ENCODE measurements around the gene MTHFD1L.

The MTHFD1L gene

GRCh38 chr6:150897400-150897943, 32.0 kb downstream of the MTHFD1L start:
- in situ Hi-C loops (cut with HindIII; ENCODE audit: low sequenced_read_pairs), result loop anchor here (5.0 kb wide), 1 partner anchor 60 kb away; no protein-coding TSS in a partner anchor

GRCh38 chr6:150898399-150899170, 33.1 kb downstream of the MTHFD1L start:
- in situ Hi-C loops (cut with HindIII; ENCODE audit: low sequenced_read_pairs), result loop anchor here (5.0 kb wide), 1 partner anchor 59 kb away; no protein-coding TSS in a partner anchor

GRCh38 chr6:150899231-150899630, 33.7 kb downstream of the MTHFD1L start:
- in situ Hi-C loops (cut with HindIII; ENCODE audit: low sequenced_read_pairs), result loop anchor here (5.0 kb wide), 1 partner anchor 58 kb away; no protein-coding TSS in a partner anchor

- in situ Hi-C loops (cut with HindIII; ENCODE audit: low sequenced_read_pairs), result no loop called here
Measured at GRCh38 chr6:150900049-150900448, 34.5 kb downstream of the MTHFD1L start.

GRCh38 chr6:150902142-150902776, 36.8 kb downstream of the MTHFD1L start:
- in situ Hi-C loops (cut with HindIII; ENCODE audit: low sequenced_read_pairs), result no loop called here

- in situ Hi-C loops (cut with HindIII; ENCODE audit: low sequenced_read_pairs), result no loop called here
Measured at GRCh38 chr6:150905769-150906168, 40.3 kb downstream of the MTHFD1L start.

GRCh38 chr6:150906641-150907326, 41.3 kb downstream of the MTHFD1L start:
- in situ Hi-C loops (cut with HindIII; ENCODE audit: low sequenced_read_pairs), result no loop called here

- in situ Hi-C loops (cut with HindIII; ENCODE audit: low sequenced_read_pairs), result no loop called here
Measured at GRCh38 chr6:150907383-150907782, 41.9 kb downstream of the MTHFD1L start.

GRCh38 chr6:150908901-150909300, 43.4 kb downstream of the MTHFD1L start:
- in situ Hi-C loops (cut with HindIII; ENCODE audit: low sequenced_read_pairs), result no loop called here

GRCh38 chr6:150910561-150910960, 45.1 kb downstream of the MTHFD1L start:
- in situ Hi-C loops (cut with HindIII; ENCODE audit: low sequenced_read_pairs), result no loop called here

- in situ Hi-C loops (cut with HindIII; ENCODE audit: low sequenced_read_pairs), result no loop called here
Measured at GRCh38 chr6:150914372-150914771, 48.9 kb downstream of the MTHFD1L start.

- in situ Hi-C loops (cut with HindIII; ENCODE audit: low sequenced_read_pairs), result no loop called here
Measured at GRCh38 chr6:150915131-150915879, 49.8 kb downstream of the MTHFD1L start.

GRCh38 chr6:150915880-150916265, 50.4 kb downstream of the MTHFD1L start:
- in situ Hi-C loops (cut with HindIII; ENCODE audit: low sequenced_read_pairs), result no loop called here

- in situ Hi-C loops (cut with HindIII; ENCODE audit: low sequenced_read_pairs), result no loop called here
Measured at GRCh38 chr6:150919938-150920337, 54.4 kb downstream of the MTHFD1L start.

- in situ Hi-C loops (cut with HindIII; ENCODE audit: low sequenced_read_pairs), result no loop called here
Measured at GRCh38 chr6:150922137-150922536, 56.6 kb downstream of the MTHFD1L start.

- in situ Hi-C loops (cut with HindIII; ENCODE audit: low sequenced_read_pairs), result no loop called here
Measured at GRCh38 chr6:150924808-150925589, 59.5 kb downstream of the MTHFD1L start.

GRCh38 chr6:150925590-150925928, 60.1 kb downstream of the MTHFD1L start:
- in situ Hi-C loops (cut with HindIII; ENCODE audit: low sequenced_read_pairs), result no loop called here

GRCh38 chr6:150925976-150926375, 60.5 kb downstream of the MTHFD1L start:
- in situ Hi-C loops (cut with HindIII; ENCODE audit: low sequenced_read_pairs), result no loop called here

- in situ Hi-C loops (cut with HindIII; ENCODE audit: low sequenced_read_pairs), result no loop called here
Measured at GRCh38 chr6:150928882-150929281, 63.4 kb downstream of the MTHFD1L start.

- in situ Hi-C loops (cut with HindIII; ENCODE audit: low sequenced_read_pairs), result no loop called here
Measured at GRCh38 chr6:150929416-150929815, 63.9 kb downstream of the MTHFD1L start.
